Prostate gland (tissue), 2 donors: ENCODE data around the gene NCAM2. TPM values are rescaled to one million over a fixed set of nuclear protein-coding genes. Genes with fewer than 3 reads are reported as not detected.

Experiments
- DNase-seq: peaks from one replicate; pipeline ENCODE4 v3.0.0-alpha.2; 2019; ENCODE audit warnings: low spot score
- H3K27ac ChIP-seq, 2 donors: fragments of 200-600 bp; sonication (generic); 2 replicates each; pipeline ENCODE4 v1.5.1; 2017 to 2019
- H3K27me3 ChIP-seq: fragments of 200-600 bp; sonication (generic); replicated peaks from 2 replicates; pipeline ENCODE4 v1.5.1; 2019; ENCODE audit not compliant: insufficient read depth
- H3K36me3 ChIP-seq, 2 donors: fragments of 200-600 bp; sonication (generic); 1 replicate in 1 of 2; 2 replicates in 1 of 2; pipeline versions ENCODE4 v1.5.1 to v1.8.1; 2017 to 2019
- H3K4me1 ChIP-seq: fragments of 200-600 bp; sonication (generic); replicated peaks from 2 replicates; pipeline ENCODE4 v1.5.1; 2019
- H3K4me3 ChIP-seq, 2 donors: fragments of 200-600 bp; sonication (generic); 2 replicates each; pipeline ENCODE4 v1.5.1; 2017 to 2019
- H3K9me3 ChIP-seq: fragments of 200-600 bp; sonication (generic); 2 replicates; pipeline ENCODE4 v1.5.1; 2017
- POLR2A ChIP-seq: fragments of 450-650 bp; IDR thresholded peaks from one replicate; pipeline ENCODE4 v1.6.1; 2016; ENCODE audit warnings: antibody characterized with exemption, mild to moderate bottlenecking
- POLR2AphosphoS5 ChIP-seq: sonication (generic); formaldehyde crosslinking; IDR thresholded peaks from one replicate; pipeline ENCODE4 v1.6.1; 2017; ENCODE audit warnings: antibody characterized with exemption
- WGBS: methylation state at CpG from one replicate; pipeline ENCODE4 v1.1.5; 2018; 5-methylcytosine and 5-hydroxymethylcytosine counted together
- intact Hi-C: fragments of 100-400 bp; cut with DNase I; formaldehyde crosslinking; loops from one replicate; pipeline ENCODE4 v1.14.2; 2022
- total RNA-seq, 2 donors: library from RNA; depleted of rRNA; stranded (reverse); fragments of >200 nt; gene quantifications; one replicate each; pipeline ENCODE4 v1.1.0, GENCODE V29; 2016
- TF ChIP-seq, protein P1 (sequence below), 4 experiments: fragments of 200-600 bp in 2 of 4; fragments of 450-650 bp in 2 of 4; sonication (generic) in 2 of 4; IDR thresholded peaks; 1 replicate in 3 of 4; 2 replicates in 1 of 4; pipeline ENCODE4 v1.5.1; 2016 to 2019; ENCODE audit warnings: antibody characterized with exemption in 4 of 4, mild to moderate bottlenecking in 2 of 4, moderate library complexity in 2 of 4

NCAM2 gene
- total RNA-seq, 2 donors from 2014 or later = 1.1 to 21.9 TPM

DNA sequence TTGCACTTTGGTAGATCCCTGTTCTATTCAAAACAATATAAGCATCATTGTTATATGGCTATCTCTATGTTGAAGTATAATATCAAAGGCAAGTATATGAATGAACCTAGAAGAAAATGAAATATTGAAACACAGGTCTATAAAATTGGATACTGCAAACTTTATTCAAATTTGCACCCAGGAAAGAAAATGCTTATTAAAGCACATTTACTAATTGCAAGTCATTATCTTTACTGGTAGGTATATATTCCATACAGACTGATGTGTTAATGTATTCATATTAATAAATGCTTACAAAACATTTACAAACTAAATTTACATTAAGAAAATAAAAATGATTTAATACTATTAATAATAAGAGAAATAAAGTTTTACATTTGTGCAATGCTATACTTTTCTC, 469.8 kb downstream of the NCAM2 start:
- Histone ChIP-seq H3K9me3 (no peaks in the 10 kb centered on the region), H3K4me3 (no peak overlapping the region), H3K27me3 (no peaks in the 10 kb centered on the region), H3K27ac (no peak overlapping the region), H3K4me1 (no peaks in the 10 kb centered on the region), H3K36me3 (no peaks in the 10 kb centered on the region)
- TF ChIP-seq POLR2A (no peak), POLR2AphosphoS5 (no peak)
- TF ChIP-seq, protein P1, sequence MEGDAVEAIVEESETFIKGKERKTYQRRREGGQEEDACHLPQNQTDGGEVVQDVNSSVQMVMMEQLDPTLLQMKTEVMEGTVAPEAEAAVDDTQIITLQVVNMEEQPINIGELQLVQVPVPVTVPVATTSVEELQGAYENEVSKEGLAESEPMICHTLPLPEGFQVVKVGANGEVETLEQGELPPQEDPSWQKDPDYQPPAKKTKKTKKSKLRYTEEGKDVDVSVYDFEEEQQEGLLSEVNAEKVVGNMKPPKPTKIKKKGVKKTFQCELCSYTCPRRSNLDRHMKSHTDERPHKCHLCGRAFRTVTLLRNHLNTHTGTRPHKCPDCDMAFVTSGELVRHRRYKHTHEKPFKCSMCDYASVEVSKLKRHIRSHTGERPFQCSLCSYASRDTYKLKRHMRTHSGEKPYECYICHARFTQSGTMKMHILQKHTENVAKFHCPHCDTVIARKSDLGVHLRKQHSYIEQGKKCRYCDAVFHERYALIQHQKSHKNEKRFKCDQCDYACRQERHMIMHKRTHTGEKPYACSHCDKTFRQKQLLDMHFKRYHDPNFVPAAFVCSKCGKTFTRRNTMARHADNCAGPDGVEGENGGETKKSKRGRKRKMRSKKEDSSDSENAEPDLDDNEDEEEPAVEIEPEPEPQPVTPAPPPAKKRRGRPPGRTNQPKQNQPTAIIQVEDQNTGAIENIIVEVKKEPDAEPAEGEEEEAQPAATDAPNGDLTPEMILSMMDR (IDR thresholded peaks at IDR 0.05) = no peak
- no peak for DNase-seq
- intact Hi-C loops = no loop called here

DNA sequence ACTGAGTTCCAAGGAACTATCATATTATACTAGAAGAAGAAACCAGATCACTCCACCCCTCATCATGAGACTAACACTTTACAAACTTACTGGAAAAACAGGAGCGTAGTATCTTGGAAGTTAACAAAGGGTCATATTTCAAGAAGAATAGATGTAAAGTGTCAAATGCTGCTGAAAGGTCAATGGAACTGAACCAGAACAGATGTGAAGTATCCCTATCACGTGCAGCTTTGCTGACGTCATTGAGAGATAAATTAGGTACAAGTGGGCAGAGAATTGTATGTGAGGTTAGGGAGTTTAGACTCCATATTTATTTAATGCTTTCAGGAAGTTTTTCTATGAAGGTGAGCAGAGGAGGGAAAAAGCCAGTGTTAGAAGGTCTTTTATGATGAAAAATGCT, 483.0 kb downstream of the NCAM2 start:
- no peak for DNase-seq
- WGBS = 69% methylated on average over 3 of the region's 3 CpGs
- no peaks in the 10 kb centered on the region for H3K27me3 ChIP-seq
- no peak overlapping the region for H3K4me3 ChIP-seq
- no peaks in the 10 kb centered on the region for H3K36me3 ChIP-seq
- TF ChIP-seq, protein P1 (IDR thresholded peaks at IDR 0.05) = no peak
- TF ChIP-seq POLR2AphosphoS5 = no peak
- no peak for TF ChIP-seq POLR2A
- H3K9me3 ChIP-seq = no peaks in the 10 kb centered on the region
- H3K27ac ChIP-seq = no peak overlapping the region
- no peaks in the 10 kb centered on the region for H3K4me1 ChIP-seq
- intact Hi-C loops = no loop called here

DNA sequence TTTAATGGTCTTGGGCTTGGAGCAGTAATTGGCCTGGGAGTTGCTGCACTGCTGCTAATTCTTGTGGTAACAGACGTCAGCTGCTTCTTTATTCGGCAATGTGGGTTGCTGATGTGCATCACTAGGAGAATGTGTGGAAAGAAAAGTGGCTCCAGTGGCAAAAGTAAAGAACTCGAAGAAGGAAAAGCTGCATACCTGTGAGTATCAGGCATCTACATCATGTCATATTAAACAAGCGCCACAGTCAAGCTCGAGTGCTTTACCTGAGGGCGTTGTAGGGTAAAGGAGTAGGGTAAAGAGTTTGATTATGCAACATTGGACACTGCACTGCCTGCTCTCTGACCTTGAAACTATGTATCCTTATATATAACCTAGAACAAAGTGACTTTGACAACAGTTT, 510.6 kb downstream of the NCAM2 start:
- Histone ChIP-seq H3K9me3 (no peaks in the 10 kb centered on the region), H3K4me1 (no peaks in the 10 kb centered on the region), H3K27ac (no peak overlapping the region), H3K27me3 (no peaks in the 10 kb centered on the region), H3K36me3 (no peaks in the 10 kb centered on the region), H3K4me3 (no peak overlapping the region)
- intact Hi-C loops = no loop called here
- DNase-seq = no peak
- TF ChIP-seq POLR2AphosphoS5 = no peak
- TF ChIP-seq POLR2A = no peak
- TF ChIP-seq, protein P1 (IDR thresholded peaks at IDR 0.05) = no peak
- 81% methylated on average over 6 of the region's 6 CpGs for WGBS

DNA sequence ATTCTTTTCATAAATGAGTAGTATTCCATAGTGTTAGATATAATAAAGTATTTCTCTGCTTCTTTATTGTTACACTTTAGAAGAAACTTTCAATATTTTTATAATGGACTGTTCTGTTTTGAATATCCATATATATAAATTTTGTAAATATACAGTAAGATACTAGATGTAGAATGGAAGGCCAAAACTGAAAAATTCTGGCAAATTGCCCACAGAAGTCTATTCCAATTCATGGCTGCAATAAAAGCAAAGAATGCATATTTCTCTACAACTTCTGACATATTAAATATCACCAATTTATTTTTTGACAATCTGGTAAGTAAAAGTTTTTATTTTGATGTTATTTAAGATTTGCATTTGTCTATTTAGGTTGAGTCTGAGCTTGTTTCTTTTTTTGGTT, 532.5 kb downstream of the NCAM2 start:
- Histone ChIP-seq H3K36me3 (no peaks in the 10 kb centered on the region), H3K27me3 (no peaks in the 10 kb centered on the region), H3K9me3 (no peaks in the 10 kb centered on the region), H3K27ac (no peak overlapping the region), H3K4me1 (no peaks in the 10 kb centered on the region), H3K4me3 (no peak overlapping the region)
- no peak for DNase-seq
- intact Hi-C loops = no loop called here
- TF ChIP-seq POLR2A = no peak
- TF ChIP-seq POLR2AphosphoS5 = no peak
- TF ChIP-seq, protein P1 (IDR thresholded peaks at IDR 0.05) = no peak

DNA sequence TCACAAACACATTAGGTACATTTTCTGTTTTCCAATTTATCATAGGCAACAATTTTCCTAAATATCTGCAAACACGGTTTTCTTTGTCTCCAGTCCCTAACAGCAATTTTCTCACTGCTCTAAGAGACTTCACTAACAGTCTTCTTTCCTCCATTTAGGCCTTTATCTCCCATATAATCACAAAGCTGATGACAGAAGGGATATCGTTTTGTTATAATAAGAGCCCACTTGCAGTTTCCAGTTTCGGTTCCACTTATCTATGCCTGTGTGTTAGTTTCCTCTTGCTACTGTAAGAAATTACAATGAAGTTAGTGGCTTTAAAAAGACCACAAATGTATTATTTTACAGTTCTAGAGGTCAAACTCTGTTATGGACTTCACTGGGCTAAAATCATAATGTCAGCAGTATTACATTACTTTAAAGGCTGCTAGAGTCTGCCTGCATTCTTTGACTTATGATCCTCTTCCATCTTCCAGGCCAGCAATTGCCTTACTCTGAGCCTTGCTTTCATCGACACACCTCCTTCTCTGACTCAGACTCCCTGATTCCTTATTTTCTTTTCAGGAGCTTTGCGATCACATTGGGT, 549.3 kb downstream of the NCAM2 start:
- Histone ChIP-seq H3K9me3 (no peaks in the 10 kb centered on the region), H3K27ac (no peak overlapping the region), H3K36me3 (no peaks in the 10 kb centered on the region), H3K4me3 (no peak overlapping the region), H3K4me1 (no peaks in the 10 kb centered on the region), H3K27me3 (no peaks in the 10 kb centered on the region)
- TF ChIP-seq POLR2AphosphoS5 = no peak
- TF ChIP-seq POLR2A = no peak
- TF ChIP-seq, protein P1 (IDR thresholded peaks at IDR 0.05) = no peak
- intact Hi-C loops = no loop called here
- DNase-seq = no peak
- 44% methylated on average over 5 of the region's 5 CpGs for WGBS
